Fibroblast of pulmonary artery (primary cell): ENCODE data around the gene NCSTN.
A peak's percentile ranks its signal among the peaks of the same experiment; 100 is the strongest.

Experiments used
- DNase-seq: peaks from one replicate; pipeline ENCODE4 v3.0.0-alpha.2; 2010; ENCODE audit warnings: low read depth
- H3K4me3 ChIP-seq: replicated peaks from 2 replicates; pipeline ENCODE4 v1.5.1; 2011; ENCODE audit warnings: low read depth, mild to moderate bottlenecking, control low read depth, low read length, moderate library complexity
- TF ChIP-seq, protein P1 (sequence below): IDR thresholded peaks from 2 replicates; pipeline ENCODE4 v1.5.1; 2011; ENCODE audit warnings: mild to moderate bottlenecking, control low read depth, low read length, inconsistent platforms; ENCODE audit errors: missing control alignments

The NCSTN gene

DNA sequence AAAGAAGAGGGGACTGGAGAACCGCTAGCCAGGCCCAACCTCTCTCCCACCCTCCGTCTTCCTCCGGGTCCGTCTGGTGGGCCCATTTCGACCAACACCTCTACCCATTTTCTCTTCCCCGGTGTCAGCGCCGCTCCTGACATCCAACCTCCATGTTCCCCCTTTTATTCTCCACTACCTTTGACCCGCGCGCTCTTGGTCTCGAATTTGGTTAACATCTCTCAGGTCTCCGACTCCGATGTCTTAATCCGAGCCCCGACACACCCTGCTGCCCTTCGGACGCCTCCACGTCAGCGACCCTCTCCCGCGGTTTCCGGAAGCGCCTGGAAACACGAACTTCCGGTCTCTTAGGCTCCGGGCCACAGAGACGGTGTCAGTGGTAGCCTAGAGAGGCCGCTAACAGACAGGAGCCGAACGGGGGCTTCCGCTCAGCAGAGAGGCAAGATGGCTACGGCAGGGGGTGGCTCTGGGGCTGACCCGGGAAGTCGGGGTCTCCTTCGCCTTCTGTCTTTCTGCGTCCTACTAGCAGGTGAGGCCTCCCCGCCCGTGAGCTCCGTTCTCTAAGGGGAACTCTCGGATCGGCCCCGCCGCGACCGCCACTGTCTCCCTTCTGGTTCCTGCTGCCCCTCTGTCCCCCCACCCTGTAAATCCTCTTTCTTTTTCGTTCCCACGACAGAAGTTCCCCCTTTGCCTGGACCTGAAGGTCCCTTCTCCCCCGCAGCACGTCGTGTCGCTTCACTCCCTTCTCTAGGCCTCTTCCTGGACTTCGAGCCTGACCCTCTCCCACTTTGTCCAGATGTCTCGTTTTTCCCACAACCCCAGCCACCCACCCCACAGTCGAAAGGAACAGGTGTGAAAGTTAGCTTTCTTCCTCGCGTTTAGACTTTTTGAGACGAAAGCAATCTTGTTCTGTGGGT lies at the start of gene NCSTN, which contains the start of gene COPA:
TSS of gene NCSTN (plus strand) at position 431 of the 917 bp plus-strand sequence. CDS start at position 445, 14 bp downstream.
TSS of gene COPA (minus strand) at position 298 of the 917 bp plus-strand sequence. CDS start at position 218, 80 bp downstream.
- TF ChIP-seq, protein P1, sequence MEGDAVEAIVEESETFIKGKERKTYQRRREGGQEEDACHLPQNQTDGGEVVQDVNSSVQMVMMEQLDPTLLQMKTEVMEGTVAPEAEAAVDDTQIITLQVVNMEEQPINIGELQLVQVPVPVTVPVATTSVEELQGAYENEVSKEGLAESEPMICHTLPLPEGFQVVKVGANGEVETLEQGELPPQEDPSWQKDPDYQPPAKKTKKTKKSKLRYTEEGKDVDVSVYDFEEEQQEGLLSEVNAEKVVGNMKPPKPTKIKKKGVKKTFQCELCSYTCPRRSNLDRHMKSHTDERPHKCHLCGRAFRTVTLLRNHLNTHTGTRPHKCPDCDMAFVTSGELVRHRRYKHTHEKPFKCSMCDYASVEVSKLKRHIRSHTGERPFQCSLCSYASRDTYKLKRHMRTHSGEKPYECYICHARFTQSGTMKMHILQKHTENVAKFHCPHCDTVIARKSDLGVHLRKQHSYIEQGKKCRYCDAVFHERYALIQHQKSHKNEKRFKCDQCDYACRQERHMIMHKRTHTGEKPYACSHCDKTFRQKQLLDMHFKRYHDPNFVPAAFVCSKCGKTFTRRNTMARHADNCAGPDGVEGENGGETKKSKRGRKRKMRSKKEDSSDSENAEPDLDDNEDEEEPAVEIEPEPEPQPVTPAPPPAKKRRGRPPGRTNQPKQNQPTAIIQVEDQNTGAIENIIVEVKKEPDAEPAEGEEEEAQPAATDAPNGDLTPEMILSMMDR: no peak
- DNase-seq: peak; percentile 98
- peak within 1 kb of the TSS; percentile 97 for H3K4me3 ChIP-seq

DNA sequence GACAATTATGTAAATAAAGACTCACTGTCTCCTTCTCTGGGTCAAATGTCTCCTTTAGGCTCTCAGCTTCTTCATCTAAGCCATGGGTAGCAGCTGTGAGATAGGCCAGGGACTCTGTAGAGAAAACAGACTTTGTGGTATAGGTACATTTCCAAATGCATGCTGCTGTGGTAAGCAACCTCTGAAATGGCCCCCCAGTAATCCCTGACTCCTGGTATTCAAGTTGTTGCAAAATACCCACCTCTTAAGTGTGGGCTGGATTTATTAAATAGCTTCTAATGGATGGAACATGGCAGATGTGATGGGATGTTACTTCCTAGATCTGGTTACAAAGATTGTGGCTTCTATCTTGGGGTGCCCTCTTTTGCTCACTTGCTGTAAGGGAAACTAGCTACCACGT lies 47.1 kb upstream of the NCSTN start:
- DNase-seq: no peak
- TF ChIP-seq, protein P1: no peak
- H3K4me3 ChIP-seq: no peak overlapping the region

GRCh38 chr1:160300173-160300572 lies 43.0 kb upstream of the NCSTN start:
- DNase-seq: no peak
- H3K4me3 ChIP-seq: no peak overlapping the region
- TF ChIP-seq, protein P1: no peak

DNA sequence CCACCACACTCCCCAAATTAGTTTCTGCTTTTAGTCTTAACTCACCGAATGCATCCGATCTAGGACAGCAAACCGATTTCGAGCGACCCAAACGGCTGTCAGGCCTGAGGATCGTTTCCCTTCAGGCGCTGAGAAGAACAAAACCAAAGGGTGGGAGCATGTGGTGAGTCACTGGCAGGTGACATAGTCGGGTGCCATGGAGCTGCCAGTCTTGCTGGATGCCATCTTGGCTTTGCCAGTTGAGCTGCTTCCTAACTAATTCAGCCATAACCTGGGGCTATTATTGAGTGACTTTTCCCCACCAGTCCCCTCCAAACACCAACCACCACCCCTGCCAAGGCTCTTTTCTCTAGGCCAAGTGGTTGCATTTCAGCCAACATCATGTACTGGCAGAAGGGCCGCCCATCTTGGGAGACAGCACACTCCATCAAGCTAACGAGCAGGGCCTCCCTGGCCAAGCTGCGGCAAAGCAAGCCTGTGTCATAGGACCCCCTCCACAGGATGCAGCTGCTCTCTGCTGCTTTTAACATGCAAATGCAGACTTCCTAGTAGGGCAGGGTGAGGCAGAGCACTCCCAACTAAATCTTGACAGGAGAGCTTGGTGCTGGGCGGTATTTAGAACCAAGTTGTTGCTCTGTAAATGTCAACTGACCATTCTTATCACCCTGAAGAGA lies 35.9 kb upstream of the NCSTN start:
- no peak overlapping the region for H3K4me3 ChIP-seq
- TF ChIP-seq, protein P1: no peak
- no peak for DNase-seq

DNA sequence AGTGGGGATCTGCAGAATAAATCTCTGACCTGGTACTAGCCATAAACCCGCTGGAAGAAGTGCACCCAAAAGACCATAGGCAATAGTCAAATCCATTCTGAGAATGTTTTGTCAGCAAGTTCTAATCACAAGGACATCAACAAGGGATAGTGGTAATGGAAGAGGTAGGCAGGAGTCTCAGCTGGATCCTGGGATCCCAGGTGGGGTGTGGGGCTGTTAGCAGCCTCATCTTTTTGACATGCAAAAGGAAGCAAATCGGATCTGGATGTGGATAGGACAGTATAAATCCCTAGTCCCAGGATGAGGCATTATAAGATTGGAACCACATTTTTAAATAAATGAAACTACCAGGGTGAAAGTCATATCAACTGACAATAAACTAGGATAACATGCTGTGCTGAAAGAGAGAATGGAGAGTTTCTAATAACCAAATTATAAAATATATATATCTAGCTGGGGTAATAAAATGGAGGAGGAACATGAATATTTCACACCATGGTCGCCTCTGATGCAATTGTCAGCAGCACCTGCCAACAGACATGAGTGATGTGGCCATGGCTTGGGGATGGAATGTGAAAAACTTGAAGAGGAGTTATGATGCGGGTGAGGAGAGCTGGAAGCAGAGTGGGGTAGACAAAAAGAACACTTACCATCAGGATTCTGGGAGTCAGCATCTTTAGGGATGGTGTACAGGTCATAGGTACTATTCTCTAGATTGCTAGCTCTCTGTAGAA lies 34.6 kb upstream of the NCSTN start:
- TF ChIP-seq, protein P1: no peak
- peak; percentile 18 for DNase-seq
- no peak overlapping the region for H3K4me3 ChIP-seq

DNA sequence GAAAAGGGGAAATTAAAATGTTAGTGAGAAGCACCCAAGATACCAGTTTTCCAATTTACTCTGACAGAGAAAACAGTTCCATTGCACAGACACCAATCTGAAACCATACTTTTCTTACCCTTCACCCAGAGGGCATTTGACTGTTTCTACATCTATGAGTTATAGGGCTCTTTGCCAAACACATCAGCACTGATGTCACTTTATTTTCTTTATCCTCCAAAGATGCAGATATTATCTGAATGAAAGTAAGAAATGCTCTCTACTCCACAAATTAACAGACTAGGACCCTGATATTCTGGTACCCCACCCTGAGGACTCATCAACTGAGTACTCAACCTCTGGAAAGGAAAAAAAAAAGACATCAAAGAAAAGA lies 34.0 kb upstream of the NCSTN start:
- no peak overlapping the region for H3K4me3 ChIP-seq
- TF ChIP-seq, protein P1: no peak
- DNase-seq: peak; percentile 30
